Activated CD4-positive, alpha-beta T cell treated with anti-CD3 and anti-CD28 coated beads for 36 hours (primary cell): ENCODE results near the gene HSD11B1. TPM values are rescaled to one million over a fixed set of nuclear protein-coding genes. Genes with fewer than 3 reads are reported as not detected.

ENCODE experiments used
- ATAC-seq: fragments of 200-7000 bp; cut with Tn5 transposase; one replicate; pipeline ENCODE4 v1.10.0; 2021; ENCODE audit warnings: mild to moderate bottlenecking, moderate library complexity
- CTCF ChIA-PET: fragments of 350-600 bp; sonication (Branson Sonifier 250); formaldehyde crosslinking; loops from one replicate; lab custom pipeline; 2021; ENCODE audit warnings: antibody characterized with exemption; lab: Charles Lee
- POLR2A ChIA-PET: fragments of 350-600 bp; sonication (Branson Sonifier 250); formaldehyde crosslinking; loops from one replicate; lab custom pipeline; 2021; ENCODE audit warnings: antibody characterized with exemption, inconsistent platforms; lab: Charles Lee
- DNase-seq: peaks from one replicate; pipeline ENCODE4 v3.0.0-alpha.2; 2020
- H3K27ac Mint-ChIP-seq: one replicate; pipeline ENCODE4 v1.8.0; 2021; ENCODE audit warnings: mixed read lengths
- H3K27me3 Mint-ChIP-seq: one replicate; pipeline ENCODE4 v1.8.0; 2021; ENCODE audit warnings: mixed read lengths
- H3K36me3 Mint-ChIP-seq: one replicate; pipeline ENCODE4 v1.8.0; 2021; ENCODE audit warnings: low read depth, mixed read lengths
- H3K4me1 Mint-ChIP-seq: one replicate; pipeline ENCODE4 v1.8.0; 2021; ENCODE audit warnings: mixed read lengths
- H3K4me3 Mint-ChIP-seq: one replicate; pipeline ENCODE4 v1.8.0; 2021; ENCODE audit warnings: mild to moderate bottlenecking, moderate library complexity, mixed read lengths
- H3K9me3 Mint-ChIP-seq: one replicate; pipeline ENCODE4 v1.8.0; 2021; ENCODE audit warnings: low read depth, mixed read lengths
- intact Hi-C, 2 experiments: fragments of 100-400 bp; cut with DNase I in 1 of 2; cut with micrococcal nuclease in 1 of 2; formaldehyde crosslinking; loops; one replicate each; pipeline versions ENCODE4 v1.14.2 to v1.15.1; 2022 to 2024; cut with DNase I, micrococcal nuclease
- total RNA-seq, 2 experiments: library from RNA; stranded (reverse); gene quantifications; one replicate each; pipeline ENCODE4 v1.2.3, GENCODE V29; 2021

The HSD11B1 gene
- total RNA-seq, 2 experiments from 2014 or later: 4.5 to 5.7 TPM

- Mint-ChIP-seq H3K4me3 (peak overlapping the region; percentile 29), H3K27ac (peak overlapping the region; percentile 94), H3K27me3 (no peaks in the 10 kb centered on the region), H3K36me3 (peaks cover 6% of the 10 kb centered on the region), H3K4me1 (peaks cover 58% of the 10 kb centered on the region), H3K9me3 (peaks cover 5% of the 10 kb centered on the region)
- peak; percentile 72 for DNase-seq
- peak; percentile 88 for ATAC-seq
- POLR2A ChIA-PET: interaction anchor here (0.9 to 1.5 kb wide), 4 partner anchors 12 to 650 kb away, joined by 3 to 11 read pairs (median 3); partner anchors contain the start of gene TRAF3IP3
- intact Hi-C loops: loop anchor here (1.0 kb wide), 4 partner anchors 14 to 27 kb away; no protein-coding TSS in a partner anchor
- CTCF ChIA-PET: interaction anchor here (0.6 to 2.5 kb wide), 24 partner anchors 10 to 650 kb away, joined by 3 to 18 read pairs (median 4); partner anchors contain the start of genes HSD11B1 and TRAF3IP3
Measured at GRCh38 chr1:209723756-209724693, 19.4 kb downstream of the HSD11B1 start.

GRCh38 chr1:209727286-209727685, 22.6 kb downstream of the HSD11B1 start:
- peaks cover 49% of the 10 kb centered on the region for H3K4me1 Mint-ChIP-seq
- peak overlapping the region; percentile 77 for H3K27ac Mint-ChIP-seq
- CTCF ChIA-PET: interaction anchor here (0.8 to 3.1 kb wide), 6 partner anchors 10 to 145 kb away, joined by 3 to 23 read pairs (median 8); partner anchors contain the start of gene UTP25
- ATAC-seq (peak; percentile 21), DNase-seq (no peak)
- H3K4me3 Mint-ChIP-seq: no peak overlapping the region
- intact Hi-C loops: no loop called here
- H3K27me3 Mint-ChIP-seq: no peaks in the 10 kb centered on the region
- peaks cover 3% of the 10 kb centered on the region for H3K9me3 Mint-ChIP-seq
- H3K36me3 Mint-ChIP-seq: peaks cover 3% of the 10 kb centered on the region
- POLR2A ChIA-PET: interaction anchor here (2.0 kb wide), 1 partner anchor 9 kb away, joined by 5 read pairs; no protein-coding TSS in a partner anchor

GRCh38 chr1:209727785-209728184, 23.1 kb downstream of the HSD11B1 start:
- intact Hi-C loops: no loop called here
- Mint-ChIP-seq H3K4me3 (no peak overlapping the region), H3K36me3 (peaks cover 3% of the 10 kb centered on the region), H3K9me3 (peaks cover 3% of the 10 kb centered on the region), H3K4me1 (peaks cover 47% of the 10 kb centered on the region), H3K27me3 (no peaks in the 10 kb centered on the region), H3K27ac (peak overlapping the region; percentile 1)
- ATAC-seq: no peak
- CTCF ChIA-PET: interaction anchor here (0.8 to 3.1 kb wide), 10 partner anchors 9 to 158 kb away, joined by 3 to 23 read pairs (median 5); partner anchors contain the start of gene UTP25
- no peak for DNase-seq
- POLR2A ChIA-PET: interaction anchor here (2.0 kb wide), 1 partner anchor 9 kb away, joined by 5 read pairs; no protein-coding TSS in a partner anchor

GRCh38 chr1:209728466-209728865, 23.8 kb downstream of the HSD11B1 start:
- ChIA-PET POLR2A (interaction anchor here (2.0 kb wide), 1 partner anchor 8 kb away, joined by 5 read pairs; no protein-coding TSS in a partner anchor), CTCF (interaction anchor here (0.5 to 3.1 kb wide), 10 partner anchors 9 to 159 kb away, joined by 3 to 23 read pairs (median 4); no protein-coding TSS in a partner anchor)
- no peak for ATAC-seq
- Mint-ChIP-seq H3K4me3 (no peak overlapping the region), H3K36me3 (peaks cover 3% of the 10 kb centered on the region), H3K27ac (no peak overlapping the region), H3K27me3 (no peaks in the 10 kb centered on the region), H3K4me1 (peaks cover 47% of the 10 kb centered on the region), H3K9me3 (peaks cover 3% of the 10 kb centered on the region)
- intact Hi-C loops: no loop called here
- DNase-seq: no peak

GRCh38 chr1:209729436-209729835, 24.8 kb downstream of the HSD11B1 start:
- ChIA-PET POLR2A (no interaction called here), CTCF (interaction anchor here (1.0 to 3.1 kb wide), 4 partner anchors 8 to 43 kb away, joined by 3 to 23 read pairs (median 4); partner anchors contain the start of gene HSD11B1)
- ATAC-seq: no peak
- Mint-ChIP-seq H3K4me1 (peaks cover 45% of the 10 kb centered on the region), H3K27me3 (no peaks in the 10 kb centered on the region), H3K36me3 (peaks cover 3% of the 10 kb centered on the region), H3K27ac (no peak overlapping the region), H3K9me3 (peaks cover 3% of the 10 kb centered on the region), H3K4me3 (no peak overlapping the region)
- DNase-seq: no peak
- intact Hi-C loops: no loop called here

GRCh38 chr1:209732725-209733124, 28.1 kb downstream of the HSD11B1 start:
- ChIA-PET CTCF (interaction anchor here (1.7 kb wide), 1 partner anchor 8 kb away, joined by 6 read pairs; no protein-coding TSS in a partner anchor), POLR2A (no interaction called here)
- intact Hi-C loops: no loop called here
- Mint-ChIP-seq H3K4me1 (peaks cover 45% of the 10 kb centered on the region), H3K27me3 (no peaks in the 10 kb centered on the region), H3K4me3 (no peak overlapping the region), H3K9me3 (peaks cover 3% of the 10 kb centered on the region), H3K27ac (no peak overlapping the region), H3K36me3 (peaks cover 6% of the 10 kb centered on the region)
- ATAC-seq (no peak), DNase-seq (no peak)

- Mint-ChIP-seq H3K9me3 (peaks cover 3% of the 10 kb centered on the region), H3K36me3 (peaks cover 6% of the 10 kb centered on the region), H3K27me3 (no peaks in the 10 kb centered on the region), H3K4me1 (peaks cover 44% of the 10 kb centered on the region), H3K4me3 (no peak overlapping the region), H3K27ac (peak overlapping the region; percentile 39)
- POLR2A ChIA-PET: no interaction called here
- CTCF ChIA-PET: interaction anchor here (0.9 to 2.2 kb wide), 6 partner anchors 9 to 90 kb away, joined by 3 to 8 read pairs (median 5); no protein-coding TSS in a partner anchor
- peak; percentile 19 for ATAC-seq
- no peak for DNase-seq
- intact Hi-C loops: no loop called here
Measured at GRCh38 chr1:209733409-209734192, 29.0 kb downstream of the HSD11B1 start.

- H3K27me3 Mint-ChIP-seq: no peaks in the 10 kb centered on the region
Measured at GRCh38 chr1:209736490-209737117, 32.0 kb downstream of the HSD11B1 start.

GRCh38 chr1:209737118-209737505, 32.5 kb downstream of the HSD11B1 start:
- intact Hi-C loops: no loop called here
- peak overlapping the region; percentile 12 for H3K27ac Mint-ChIP-seq

More at GRCh38 chr1:209736490-209737117, 32.0 kb downstream of the HSD11B1 start:
- CTCF ChIA-PET: interaction anchor here (0.6 to 3.4 kb wide), 18 partner anchors 9 to 168 kb away, joined by 3 to 29 read pairs (median 4); partner anchors contain the start of genes HSD11B1 and UTP25
- H3K9me3 Mint-ChIP-seq: no peaks in the 10 kb centered on the region
- peak overlapping the region; percentile 12 for H3K27ac Mint-ChIP-seq
- peaks cover 3% of the 10 kb centered on the region for H3K36me3 Mint-ChIP-seq
- POLR2A ChIA-PET: interaction anchor here (0.8 to 2.1 kb wide), 4 partner anchors 9 to 32 kb away, joined by 3 to 11 read pairs (median 5); no protein-coding TSS in a partner anchor
- no peak overlapping the region for H3K4me3 Mint-ChIP-seq
- intact Hi-C loops: no loop called here
- H3K4me1 Mint-ChIP-seq: peaks cover 46% of the 10 kb centered on the region
- DNase-seq (no peak), ATAC-seq (peak; percentile 79)

GRCh38 chr1:209738270-209738669, 33.6 kb downstream of the HSD11B1 start:
- H3K4me3 Mint-ChIP-seq: no peak overlapping the region
- ChIA-PET CTCF (interaction anchor here (3.3 to 3.4 kb wide), 2 partner anchors 11 to 13 kb away, joined by 18 to 23 read pairs; no protein-coding TSS in a partner anchor), POLR2A (no interaction called here)
- intact Hi-C loops: no loop called here
- H3K9me3 Mint-ChIP-seq: no peaks in the 10 kb centered on the region
- ATAC-seq (no peak), DNase-seq (no peak)
- H3K27me3 Mint-ChIP-seq: no peaks in the 10 kb centered on the region
- H3K4me1 Mint-ChIP-seq: peaks cover 55% of the 10 kb centered on the region
- H3K27ac Mint-ChIP-seq: no peak overlapping the region
- peaks cover 3% of the 10 kb centered on the region for H3K36me3 Mint-ChIP-seq

More at GRCh38 chr1:209737118-209737505, 32.5 kb downstream of the HSD11B1 start:
- no peak for ATAC-seq
- no peaks in the 10 kb centered on the region for H3K27me3 Mint-ChIP-seq
- H3K4me3 Mint-ChIP-seq: no peak overlapping the region
- H3K9me3 Mint-ChIP-seq: no peaks in the 10 kb centered on the region
- POLR2A ChIA-PET: interaction anchor here (1.3 to 2.1 kb wide), 3 partner anchors 9 to 15 kb away, joined by 5 to 11 read pairs (median 5); no protein-coding TSS in a partner anchor
- peaks cover 3% of the 10 kb centered on the region for H3K36me3 Mint-ChIP-seq
- CTCF ChIA-PET: interaction anchor here (0.5 to 3.4 kb wide), 17 partner anchors 9 to 169 kb away, joined by 3 to 29 read pairs (median 4); partner anchors contain the start of genes HSD11B1 and UTP25
- DNase-seq: no peak
- peaks cover 50% of the 10 kb centered on the region for H3K4me1 Mint-ChIP-seq
